IPS DF 6.9 (cell line): ENCODE data around the gene RSPH1.
"Not testable (repeated sequence)": the region's sequence is repeated elsewhere in the genome, so short reads cannot be mapped to it uniquely, and the experiment has no call there.

ENCODE experiments used
- DNase-seq: peaks from one replicate; pipeline ENCODE4 v3.0.0-alpha.2; 2013; ENCODE audit warnings: low read depth, low spot score
- H3K27ac ChIP-seq: one replicate; pipeline ENCODE4 v1.5.1; 2013; ENCODE audit warnings: low read length, control low read depth
- H3K27me3 ChIP-seq: 2 replicates; pipeline ENCODE4 v1.6.1; 2013; ENCODE audit warnings: mild to moderate bottlenecking, low read length; ENCODE audit not compliant: control insufficient read depth, insufficient read depth
- H3K36me3 ChIP-seq: 2 replicates; pipeline ENCODE4 v1.6.1; 2013; ENCODE audit warnings: low read length; ENCODE audit not compliant: control insufficient read depth, insufficient read depth
- H3K4me1 ChIP-seq: 2 replicates; pipeline ENCODE4 v1.6.1; 2013; ENCODE audit warnings: low read length; ENCODE audit not compliant: control insufficient read depth, insufficient read depth
- H3K4me3 ChIP-seq: 2 replicates; pipeline ENCODE4 v1.5.1; 2013; ENCODE audit warnings: mild to moderate bottlenecking, low read length
- H3K9me3 ChIP-seq: 2 replicates; pipeline ENCODE4 v1.6.1; 2013; ENCODE audit warnings: low read length, inconsistent platforms; ENCODE audit not compliant: control insufficient read depth, insufficient read depth
- WGBS: extraction: QIAGEN DNeasy Blood & Tissue Kit; methylation state at CpG from one replicate; pipeline ENCODE4 v1.1.7; 2013; ENCODE audit warnings: mixed read lengths, missing lambda C conversion rate; ENCODE audit not compliant: insufficient read length, insufficient coverage; 5-methylcytosine and 5-hydroxymethylcytosine counted together

RSPH1 gene

DNA sequence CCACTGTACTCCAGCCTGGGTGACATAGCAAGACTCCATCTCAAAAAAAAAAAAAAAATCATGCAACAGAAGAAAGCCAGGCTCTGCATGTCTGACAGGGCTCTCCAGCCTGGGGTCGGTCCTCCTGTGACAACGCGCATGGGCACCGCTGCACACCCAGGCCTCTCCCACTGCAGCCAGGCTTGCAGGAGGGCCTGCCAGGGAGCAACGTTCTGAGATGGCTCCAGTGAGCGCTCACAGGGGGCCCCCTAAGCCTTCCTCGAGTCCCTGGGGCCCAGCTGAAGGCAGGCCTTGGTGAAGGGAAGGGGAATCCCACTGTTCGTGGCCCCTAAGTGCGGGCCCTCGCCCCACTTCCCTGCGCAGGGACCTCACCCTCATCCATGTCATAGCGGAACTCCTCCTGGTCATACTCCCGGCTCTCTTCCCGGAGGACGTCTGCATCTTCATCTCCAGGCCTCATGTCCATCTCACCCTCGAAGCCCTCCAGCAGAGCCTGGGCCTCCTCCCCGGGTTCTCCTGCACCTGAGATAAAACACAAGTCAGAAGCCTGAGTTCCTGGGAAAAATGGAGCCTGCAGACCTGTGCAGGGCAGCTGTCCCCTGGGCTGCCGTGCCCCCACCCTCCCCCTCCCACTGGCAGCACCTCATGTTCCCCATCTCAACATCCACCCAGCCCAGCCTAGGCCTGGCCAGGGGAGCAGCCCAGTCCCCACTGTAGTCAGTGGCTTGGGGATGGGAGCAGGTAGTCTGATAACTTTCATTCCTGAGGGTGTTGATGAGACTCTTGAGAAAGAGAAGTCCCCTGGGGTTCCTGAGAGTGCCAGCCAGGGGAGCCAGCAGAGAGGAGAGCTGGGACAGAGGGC, 20.3 kb downstream of the RSPH1 start:
- Histone ChIP-seq H3K4me1 (no peaks in the 10 kb centered on the region), H3K9me3 (no peaks in the 10 kb centered on the region), H3K36me3 (no peaks in the 10 kb centered on the region), H3K4me3 (no peak overlapping the region), H3K27ac (no peak overlapping the region), H3K27me3 (no peaks in the 10 kb centered on the region)
- DNase-seq = no peak
- WGBS = no CpG with 5 or more reads among the region's 18 CpGs

DNA sequence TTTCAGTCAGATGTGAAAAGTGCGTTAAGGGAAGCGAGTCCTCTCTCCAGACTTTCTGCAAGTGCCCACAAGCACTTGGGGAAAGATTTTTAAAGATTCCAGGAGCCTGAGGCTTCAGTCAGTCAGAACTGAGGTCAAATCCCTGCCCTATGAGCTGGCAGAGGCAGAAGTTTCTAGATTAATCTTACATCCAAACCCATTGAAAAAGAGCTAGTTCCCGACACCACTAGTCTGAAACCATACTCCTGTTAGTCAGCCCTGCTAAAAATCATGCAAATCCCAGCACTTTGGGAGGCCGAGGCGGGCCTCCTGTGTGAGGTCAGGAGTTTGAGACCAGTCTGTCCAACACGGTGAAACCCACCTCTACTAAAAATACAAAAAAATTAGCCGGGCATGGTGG, 21.0 kb downstream of the RSPH1 start:
- no peaks in the 10 kb centered on the region for H3K36me3 ChIP-seq
- no peaks in the 10 kb centered on the region for H3K4me1 ChIP-seq
- no peaks in the 10 kb centered on the region for H3K9me3 ChIP-seq
- no peaks in the 10 kb centered on the region for H3K27me3 ChIP-seq
- no peak overlapping the region for H3K27ac ChIP-seq
- DNase-seq = no peak
- WGBS = no CpG with 5 or more reads among the region's 7 CpGs
- no peak overlapping the region for H3K4me3 ChIP-seq

- no peaks in the 10 kb centered on the region for H3K9me3 ChIP-seq
- no peak for DNase-seq
- no peaks in the 10 kb centered on the region for H3K4me1 ChIP-seq
- H3K4me3 ChIP-seq = no peak overlapping the region
- no CpG with 5 or more reads among the region's 14 CpGs for WGBS
- no peaks in the 10 kb centered on the region for H3K36me3 ChIP-seq
- no peak overlapping the region for H3K27ac ChIP-seq
- H3K27me3 ChIP-seq = no peaks in the 10 kb centered on the region
Measured at GRCh38 chr21:42474043-42474831, 21.8 kb downstream of the RSPH1 start.

GRCh38 chr21:42473498-42474042, 22.5 kb downstream of the RSPH1 start:
- Histone ChIP-seq H3K9me3 (no peaks in the 10 kb centered on the region), H3K27ac (no peak overlapping the region), H3K4me3 (no peak overlapping the region), H3K36me3 (no peaks in the 10 kb centered on the region), H3K27me3 (no peaks in the 10 kb centered on the region), H3K4me1 (no peaks in the 10 kb centered on the region)
- no peak for DNase-seq
- no CpG with 5 or more reads among the region's 9 CpGs for WGBS

DNA sequence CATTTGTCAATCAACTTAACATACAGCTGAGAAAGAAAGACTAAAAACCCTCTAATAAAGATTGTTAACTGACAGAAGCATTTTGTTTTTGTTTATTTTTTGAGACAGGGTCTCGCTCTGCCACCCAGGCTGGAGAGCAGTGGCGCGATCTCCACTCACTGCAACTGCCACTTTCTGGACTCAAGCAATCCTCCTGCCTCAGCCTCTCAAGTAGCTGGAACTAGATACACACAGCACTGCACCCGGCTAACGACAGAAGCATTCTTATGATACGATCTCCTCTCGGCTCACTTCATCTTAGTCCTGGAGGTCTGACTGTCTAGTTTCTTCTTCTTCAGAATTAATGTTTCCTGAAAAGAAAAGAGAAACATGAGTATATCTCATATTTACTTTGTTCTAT, 23.5 kb downstream of the RSPH1 start:
- Histone ChIP-seq H3K9me3 (no peaks in the 10 kb centered on the region), H3K36me3 (no peaks in the 10 kb centered on the region), H3K4me3 (no peak overlapping the region), H3K27me3 (no peaks in the 10 kb centered on the region), H3K4me1 (no peaks in the 10 kb centered on the region), H3K27ac (no peak overlapping the region)
- no peak for DNase-seq
- WGBS = no CpG with 5 or more reads among the region's 7 CpGs

DNA sequence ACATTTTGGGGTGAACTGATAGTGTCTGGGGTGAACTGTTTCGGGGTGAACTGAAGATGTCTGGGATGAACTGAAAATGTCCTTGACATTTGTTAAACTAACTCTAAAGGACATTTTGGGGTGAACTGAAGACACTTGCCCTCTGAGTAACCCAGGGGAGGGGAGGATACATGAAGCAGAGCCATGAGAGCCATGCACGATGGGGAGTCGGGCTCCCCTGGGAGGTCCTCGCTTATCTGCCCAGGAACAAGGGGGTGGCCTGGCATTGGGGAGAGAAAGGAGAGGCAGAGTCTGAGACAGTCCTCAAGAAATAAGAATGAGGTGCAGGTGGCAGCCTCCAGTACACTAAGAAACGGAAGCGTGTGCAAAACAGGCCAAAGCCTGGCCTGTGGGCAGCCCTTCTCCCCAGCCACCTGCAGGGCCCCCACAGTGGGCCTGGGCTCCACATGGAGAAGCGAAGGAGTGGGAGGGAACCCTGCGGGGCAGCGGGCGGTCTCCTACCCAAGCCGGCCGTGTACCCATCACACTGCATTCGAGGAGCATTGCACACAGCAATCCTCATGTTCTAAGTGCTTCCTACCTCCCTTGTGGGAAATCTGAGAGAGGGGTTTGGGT, 24.2 kb downstream of the RSPH1 start:
- no CpG with 5 or more reads among the region's 13 CpGs for WGBS
- no peaks in the 10 kb centered on the region for H3K27me3 ChIP-seq
- H3K27ac ChIP-seq = no peak overlapping the region
- H3K36me3 ChIP-seq = no peaks in the 10 kb centered on the region
- no peak for DNase-seq
- no peaks in the 10 kb centered on the region for H3K9me3 ChIP-seq
- no peaks in the 10 kb centered on the region for H3K4me1 ChIP-seq
- no peak overlapping the region for H3K4me3 ChIP-seq

- Histone ChIP-seq H3K36me3 (no peaks in the 10 kb centered on the region), H3K27me3 (no peaks in the 10 kb centered on the region), H3K4me3 (no peak overlapping the region), H3K4me1 (no peaks in the 10 kb centered on the region), H3K27ac (no peak overlapping the region), H3K9me3 (no peaks in the 10 kb centered on the region)
- no peak for DNase-seq
- WGBS = no CpG with 5 or more reads among the region's 9 CpGs
Measured at GRCh38 chr21:42471206-42471605, 24.8 kb downstream of the RSPH1 start.

- H3K36me3 ChIP-seq, H3K4me3 ChIP-seq, H3K27ac ChIP-seq, H3K27me3 ChIP-seq, H3K9me3 ChIP-seq, DNase-seq, H3K4me1 ChIP-seq: not testable (repeated sequence)
- WGBS = no CpG with 5 or more reads among the region's 4 CpGs
Measured at GRCh38 chr21:42469726-42470125, 26.3 kb downstream of the RSPH1 start.

DNA sequence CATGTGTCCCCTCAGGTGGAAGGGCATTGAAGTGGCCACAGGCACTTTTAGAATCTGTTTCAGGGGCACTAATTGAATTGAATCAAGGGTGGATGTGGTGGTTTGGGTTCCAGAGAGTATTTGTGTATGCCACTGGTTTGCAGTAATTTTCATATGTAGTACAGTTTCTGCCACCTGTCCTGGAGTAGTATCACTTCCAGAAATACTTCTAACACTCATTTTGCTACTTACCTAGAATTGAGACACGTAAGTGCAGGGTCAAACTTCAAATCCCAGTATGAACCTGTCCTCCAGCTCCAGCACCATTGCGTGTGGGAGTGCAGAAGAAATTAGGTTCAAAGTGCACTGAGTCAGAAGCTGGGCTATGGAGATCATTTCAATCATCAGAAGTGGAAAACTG, 26.8 kb downstream of the RSPH1 start:
- WGBS = no CpG with 5 or more reads among the region's 2 CpGs
- Histone ChIP-seq H3K27me3 (no peaks in the 10 kb centered on the region), H3K4me1 (no peaks in the 10 kb centered on the region), H3K9me3 (no peaks in the 10 kb centered on the region), H3K27ac (no peak overlapping the region), H3K36me3 (no peaks in the 10 kb centered on the region), H3K4me3 (no peak overlapping the region)
- DNase-seq = no peak

DNA sequence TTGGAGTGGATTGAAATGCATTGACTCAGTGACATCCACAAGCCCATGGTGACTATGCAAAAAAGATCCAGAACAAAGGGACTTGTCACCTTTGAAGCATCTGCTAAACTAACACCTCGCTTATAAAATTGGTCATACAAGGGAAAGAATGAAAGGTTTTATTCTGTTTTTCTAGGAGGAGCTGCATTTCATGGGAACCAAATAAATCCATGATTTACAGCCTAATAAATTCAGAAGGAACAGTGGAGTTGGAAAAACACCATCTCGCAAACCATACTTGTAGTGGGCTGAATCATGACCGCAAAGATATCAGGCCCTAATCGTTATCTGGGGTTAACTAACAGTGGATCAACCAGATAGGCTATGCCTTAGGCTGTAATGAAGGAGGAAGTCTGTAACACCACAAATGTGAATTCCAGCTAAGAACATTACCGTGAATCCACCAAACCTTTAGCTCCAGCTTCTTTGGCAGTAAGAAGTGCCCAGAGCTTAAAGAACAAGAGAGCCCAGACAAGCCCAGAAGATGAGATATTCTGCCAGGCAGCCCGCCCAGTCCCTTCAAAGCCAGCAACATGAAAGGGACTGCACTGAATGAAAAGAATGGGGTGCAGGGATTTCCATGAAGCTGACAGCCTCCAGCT, 27.4 kb downstream of the RSPH1 start:
- Histone ChIP-seq H3K27me3 (no peaks in the 10 kb centered on the region), H3K36me3 (no peaks in the 10 kb centered on the region), H3K4me3 (no peak overlapping the region), H3K9me3 (no peaks in the 10 kb centered on the region), H3K4me1 (no peaks in the 10 kb centered on the region), H3K27ac (no peak overlapping the region)
- no CpG with 5 or more reads among the region's 6 CpGs for WGBS
- DNase-seq = no peak
